Measurements from ENCODE around the gene FOXP1. TPM values are rescaled to one million over a fixed set of nuclear protein-coding genes. Genes with fewer than 3 reads are reported as not detected.

Gene FOXP1
- total and polyA plus RNA-seq, 9 of the 15 experiments (the other 6 are each of a cell fraction or from before 2014, with no cell fraction given): 7.7 to 34.5 (median 13.7) TPM

- POLR2A ChIA-PET: no interaction called here
- Histone ChIP-seq H4K20me1 (replicated peaks; ENCODE audit: control insufficient read depth, insufficient read depth, low read length) (no peaks in the 10 kb centered on the region), H3K4me1 (replicated peaks in 1 of 2; ENCODE audit: control insufficient read depth in 2 of 2, insufficient read depth in 2 of 2, low read length in 2 of 2) (peaks cover 0 to 17% of the 10 kb centered on the region in 2 experiments; a peak in 2 of 5 replicates), H2AFZ (ENCODE audit: low read depth, low read length) (no peak overlapping the region), H3K9me3 (replicated peaks; ENCODE audit: control insufficient read depth, insufficient read depth, low read depth, low read length) (no peaks in the 10 kb centered on the region), H3K4me2 (ENCODE audit: insufficient read depth, low read length) (no peak overlapping the region), H3K9me1 (ENCODE audit: control insufficient read depth, insufficient read depth, low read length) (no peaks in the 10 kb centered on the region), H3K27me3 (ENCODE audit: control insufficient read depth in 2 of 2, insufficient read depth in 2 of 2, low read length in 2 of 2) (no peaks in the 10 kb centered on the region), H3K79me2 (ENCODE audit: control insufficient read depth, insufficient read depth, low read length) (no peaks in the 10 kb centered on the region), H3K9ac (ENCODE audit: insufficient read depth in 1 of 2, low read depth in 2 of 2, low read length in 2 of 2) (no peak overlapping the region), H3K36me3 (ENCODE audit: control insufficient read depth, insufficient read depth, low read length) (no peaks in the 10 kb centered on the region), H3K27ac (ENCODE audit: extremely low read depth, low read depth, low read length) (no peak overlapping the region), H3K4me3 (no peak overlapping the region)
- in situ Hi-C loops (cut with MboI): no loop called here
- intact Hi-C loops (cut with micrococcal nuclease): no loop called here
- ATAC-seq (no peak), DNase-seq (ENCODE audit: extremely low read depth in 1 of 4, low spot score in 3 of 4) (no peak), FAIRE-seq (no peak)
- TF ChIP-seq MEIS2 (IDR thresholded peaks at IDR 0.05; ENCODE audit: partially characterized antibody): peak; percentile 11
- no peak for TF ChIP-seq FOXJ2 (tag; IDR thresholded peaks at IDR 0.05)
- CTCF ChIA-PET (ENCODE audit: low intra/inter-chr PET ratio): no interaction called here
- WGBS (ENCODE audit: insufficient coverage, low coverage, missing lambda C conversion rate): 73% methylated on average over 10 of the region's 10 CpGs
- BruUV-seq (replicated peaks): no TSS peak
Measured at GRCh38 chr3:71505767-71506350, 77.7 kb downstream of the FOXP1 start.

GRCh38 chr3:71504250-71505036 is 79.1 kb downstream of the FOXP1 start:
- FAIRE-seq: peak; percentile 69
- H3K9me3 ChIP-seq (replicated peaks; ENCODE audit: control insufficient read depth, insufficient read depth, low read depth, low read length): no peaks in the 10 kb centered on the region
- H3K9me1 ChIP-seq (ENCODE audit: control insufficient read depth, insufficient read depth, low read length): no peaks in the 10 kb centered on the region
- no peaks in the 10 kb centered on the region for H3K36me3 ChIP-seq (ENCODE audit: control insufficient read depth, insufficient read depth, low read length)
- ATAC-seq: peak; percentile 91
- H3K4me1 ChIP-seq (replicated peaks in 1 of 2; ENCODE audit: control insufficient read depth in 2 of 2, insufficient read depth in 2 of 2, low read length in 2 of 2): peaks cover 0 to 12% of the 10 kb centered on the region in 2 experiments; a peak in 2 of 5 replicates
- peak; percentile 18 to 58 (median 36) for DNase-seq (ENCODE audit: extremely low read depth in 1 of 4, low spot score in 3 of 4)
- ChIA-PET POLR2A (no interaction called here), CTCF (ENCODE audit: low intra/inter-chr PET ratio) (no interaction called here)
- 35% methylated on average over 14 of the region's 15 CpGs for WGBS (ENCODE audit: insufficient coverage, low coverage, missing lambda C conversion rate)
- peak overlapping the region; percentile 49 for H2AFZ ChIP-seq (ENCODE audit: low read depth, low read length)
- peak overlapping the region; percentile 3 for H3K4me2 ChIP-seq (ENCODE audit: insufficient read depth, low read length)
- H3K4me3 ChIP-seq: no peak overlapping the region
- intact Hi-C loops (cut with micrococcal nuclease) (no loop called here), in situ Hi-C loops (cut with MboI) (no loop called here)
- no peaks in the 10 kb centered on the region for H3K79me2 ChIP-seq (ENCODE audit: control insufficient read depth, insufficient read depth, low read length)
- no peaks in the 10 kb centered on the region for H4K20me1 ChIP-seq (replicated peaks; ENCODE audit: control insufficient read depth, insufficient read depth, low read length)
- H3K27me3 ChIP-seq (ENCODE audit: control insufficient read depth in 2 of 2, insufficient read depth in 2 of 2, low read length in 2 of 2): no peaks in the 10 kb centered on the region
- no peak overlapping the region; a peak in 1 of 4 replicates for H3K9ac ChIP-seq (ENCODE audit: insufficient read depth in 1 of 2, low read depth in 2 of 2, low read length in 2 of 2)
- H3K27ac ChIP-seq (ENCODE audit: extremely low read depth, low read depth, low read length): peak overlapping the region; percentile 28; the same call in 1 of the 3 replicates
- BruUV-seq (replicated peaks): no TSS peak
- TF ChIP-seq CREM (IDR thresholded peaks at IDR 0.05; ENCODE audit: low read depth): peak; percentile 17; the same call in 1 of the 2 replicates
- no peak for TF ChIP-seq ZC3H11A (IDR thresholded peaks at IDR 0.05; ENCODE audit: low read depth, low read length)
- TF ChIP-seq HMBOX1 (IDR thresholded peaks at IDR 0.05): peak; percentile 93
- peak; percentile 52; the same call in 1 of the 2 replicates for TF ChIP-seq NFE2L1 (tag; IDR thresholded peaks at IDR 0.05; ENCODE audit: borderline replicate concordance, low read depth)
- no peak for TF ChIP-seq DIDO1 (tag; IDR thresholded peaks at IDR 0.05; ENCODE audit: low read depth)
- TF ChIP-seq NR1H2 (CRISPR knock-in tag; IDR thresholded peaks at IDR 0.05): no peak
- TF ChIP-seq ATF1 (CRISPR knock-in tag; IDR thresholded peaks at IDR 0.05): no peak
- 0 out of 2 replicates have a peak, but pooled peaks have one; percentile 24 for TF ChIP-seq ATF1 (tag; IDR thresholded peaks at IDR 0.05)
- TF ChIP-seq HDAC2 (IDR thresholded peaks at IDR 0.05): no peak
- peak; percentile 91 for TF ChIP-seq MAFG (tag; conservative IDR thresholded peaks at IDR 0.05)
- no peak for TF ChIP-seq ZNF75A (CRISPR knock-in tag; IDR thresholded peaks at IDR 0.05)
- TF ChIP-seq ZNF316 (IDR thresholded peaks at IDR 0.05): peak; percentile 97
